ENCODE results near the gene CRHR1. TPM values are rescaled to one million over a fixed set of nuclear protein-coding genes. Genes with fewer than 3 reads are reported as not detected.

Gene CRHR1
- total RNA-seq, 1 experiment from 2014 or later = 1.6 TPM

- H3K27me3 Mint-ChIP-seq (ENCODE audit: low read depth) = peaks cover 67% of the 10 kb centered on the region
- no peaks in the 10 kb centered on the region for H3K9me3 Mint-ChIP-seq
- no peak overlapping the region for H3K4me3 Mint-ChIP-seq
- H3K36me3 Mint-ChIP-seq = no peaks in the 10 kb centered on the region
- TF ChIP-seq HMGXB4 (CRISPR knock-in tag; IDR thresholded peaks at IDR 0.05) (no peak), ELF4 (CRISPR knock-in tag; IDR thresholded peaks at IDR 0.05; ENCODE audit: low read depth) (no peak), ZNF263 (CRISPR knock-in tag; IDR thresholded peaks at IDR 0.05; ENCODE audit: low read depth) (no peak), CBFB (CRISPR knock-in tag; IDR thresholded peaks at IDR 0.05; ENCODE audit: low read depth) (no peak)
- ATAC-seq (no peak), DNase-seq (ENCODE audit: low spot score) (no peak)
- H3K4me1 Mint-ChIP-seq = no peaks in the 10 kb centered on the region
- POLR2A ChIA-PET = no interaction called here
- H3K27ac Mint-ChIP-seq = no peak overlapping the region
- CTCF ChIA-PET = interaction anchor here (0.9 to 3.4 kb wide), 3 partner anchors 30 to 112 kb away, joined by 3 to 22 read pairs (median 3); partner anchors contain the start of gene CRHR1
These were observed 31.9 kb upstream of the CRHR1 start for GRCh38 chr17:45752246-45752645.

- ATAC-seq = no peak; the same call in 1 of the 2 replicates
- Mint-ChIP-seq H3K4me3 (no peak overlapping the region), H3K4me1 (no peaks in the 10 kb centered on the region), H3K9me3 (no peaks in the 10 kb centered on the region), H3K36me3 (no peaks in the 10 kb centered on the region), H3K27ac (no peak overlapping the region), H3K27me3 (ENCODE audit: low read depth) (peaks cover 56% of the 10 kb centered on the region)
- DNase-seq (ENCODE audit: low spot score) = no peak
- POLR2A ChIA-PET = no interaction called here
- TF ChIP-seq ZNF263 (CRISPR knock-in tag; IDR thresholded peaks at IDR 0.05; ENCODE audit: low read depth) (no peak), CREM (CRISPR knock-in tag; IDR thresholded peaks at IDR 0.05) (no peak), CDX4 (CRISPR knock-in tag; IDR thresholded peaks at IDR 0.05; ENCODE audit: borderline replicate concordance) (no peak), MXD4 (CRISPR knock-in tag; IDR thresholded peaks at IDR 0.05; ENCODE audit: borderline replicate concordance) (no peak), GRHL2 (CRISPR knock-in tag; IDR thresholded peaks at IDR 0.05; ENCODE audit: insufficient replicate concordance, severe bottlenecking) (no peak), PRDM15 (CRISPR knock-in tag; IDR thresholded peaks at IDR 0.05) (no peak)
- CTCF ChIA-PET = interaction anchor here (0.9 to 3.4 kb wide), 6 partner anchors 30 to 113 kb away, joined by 4 to 22 read pairs (median 4); partner anchors contain the start of gene CRHR1
These were observed 30.4 kb upstream of the CRHR1 start for GRCh38 chr17:45753645-45754225.

GRCh38 chr17:45755050-45755449 is 29.1 kb upstream of the CRHR1 start:
- no peak for TF ChIP-seq ZNF138 (CRISPR knock-in tag; conservative IDR thresholded peaks at IDR 0.05)
- no peak for TF ChIP-seq SOX15 (CRISPR knock-in tag; IDR thresholded peaks at IDR 0.05)
- ChIA-PET POLR2A (no interaction called here), CTCF (interaction anchor here (1.2 to 3.4 kb wide), 2 partner anchors 28 to 77 kb away, joined by 4 to 22 read pairs; partner anchors contain the start of gene CRHR1)
- DNase-seq (ENCODE audit: low spot score) (no peak), ATAC-seq (no peak)
- Mint-ChIP-seq H3K27ac (no peak overlapping the region), H3K4me3 (no peak overlapping the region), H3K4me1 (no peaks in the 10 kb centered on the region), H3K36me3 (no peaks in the 10 kb centered on the region), H3K9me3 (peaks cover 4% of the 10 kb centered on the region), H3K27me3 (ENCODE audit: low read depth) (peaks cover 43% of the 10 kb centered on the region)
